HG03469 (cell line): Measurements from ENCODE around the gene WDR11.
"Not testable (repeated sequence)": the region's sequence is repeated elsewhere in the genome, so short reads cannot be mapped to it uniquely, and the experiment has no call there.

Experiments used
- ATAC-seq: cut with Tn5 transposase; IDR thresholded peaks from one replicate; pipeline ENCODE4 v1.9.1; 2021; ENCODE audit warnings: mild to moderate bottlenecking, moderate library complexity, moderate number of reproducible peaks; ENCODE audit not compliant: unreplicated experiment

WDR11 gene

GRCh38 chr10:120838941-120839340 is 12.2 kb upstream of the WDR11 start:
- no peak for ATAC-seq

- no peak for ATAC-seq
Measured at GRCh38 chr10:120841522-120842189, 9.5 kb upstream of the WDR11 start.

- ATAC-seq: no peak
Measured at GRCh38 chr10:120854388-120854787, 3.2 kb downstream of the WDR11 start.

DNA sequence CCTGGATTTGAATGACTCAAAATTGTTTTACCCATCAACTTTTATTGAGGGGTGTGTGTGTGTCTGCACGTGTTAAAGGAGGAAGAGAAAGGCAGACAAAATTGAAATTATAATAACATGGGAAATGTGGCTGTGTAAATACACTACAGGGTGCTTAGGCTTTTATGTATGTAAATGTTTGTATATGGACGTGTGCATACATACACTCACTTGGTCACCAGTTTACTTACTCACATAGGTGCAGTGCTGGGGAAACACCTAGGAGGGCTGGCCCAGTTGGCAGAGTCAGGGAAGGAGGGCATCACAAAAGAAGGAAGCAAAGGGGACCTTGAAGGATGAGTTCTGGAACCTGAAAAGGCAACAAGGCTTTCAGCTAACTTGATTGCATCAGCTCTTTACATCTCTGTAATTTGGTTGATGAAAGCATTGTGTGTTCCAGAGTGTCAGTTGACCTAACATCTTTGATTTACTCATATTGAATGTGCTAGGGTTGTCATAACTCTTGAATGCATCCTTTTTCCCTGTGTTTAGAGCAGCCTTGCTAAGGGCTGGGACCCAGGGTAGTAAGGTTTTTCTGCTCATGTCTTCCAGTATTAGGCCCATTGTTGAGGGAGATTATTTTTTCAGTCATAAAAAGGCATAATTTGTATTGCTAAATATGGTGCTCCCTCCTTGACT is 10.2 kb downstream of the WDR11 start:
- no peak for ATAC-seq

- no peak for ATAC-seq
Measured at GRCh38 chr10:120873741-120874140, 22.6 kb downstream of the WDR11 start.

DNA sequence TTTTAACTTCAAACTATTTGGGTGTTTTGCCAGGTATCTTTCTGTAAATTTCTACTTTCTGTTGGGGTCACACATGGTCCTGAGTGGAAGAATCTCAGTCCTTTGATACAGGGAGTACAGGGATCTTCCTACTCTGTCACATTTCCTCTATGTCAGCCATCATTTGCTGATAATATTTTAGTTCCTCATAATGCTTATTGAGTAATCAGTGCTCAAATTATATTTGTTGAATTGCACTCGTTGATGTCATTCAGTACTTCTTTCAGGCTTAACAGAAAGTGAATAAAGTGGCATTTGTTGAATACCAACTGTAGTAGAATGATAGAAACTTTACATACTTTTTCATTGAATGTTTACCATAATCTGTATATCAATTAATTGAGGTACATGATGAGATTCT is 31.9 kb downstream of the WDR11 start:
- ATAC-seq: no peak

- ATAC-seq: no peak
Measured at GRCh38 chr10:120887482-120887881, 36.3 kb downstream of the WDR11 start.

GRCh38 chr10:120891365-120891764 is 40.2 kb downstream of the WDR11 start:
- no peak for ATAC-seq

DNA sequence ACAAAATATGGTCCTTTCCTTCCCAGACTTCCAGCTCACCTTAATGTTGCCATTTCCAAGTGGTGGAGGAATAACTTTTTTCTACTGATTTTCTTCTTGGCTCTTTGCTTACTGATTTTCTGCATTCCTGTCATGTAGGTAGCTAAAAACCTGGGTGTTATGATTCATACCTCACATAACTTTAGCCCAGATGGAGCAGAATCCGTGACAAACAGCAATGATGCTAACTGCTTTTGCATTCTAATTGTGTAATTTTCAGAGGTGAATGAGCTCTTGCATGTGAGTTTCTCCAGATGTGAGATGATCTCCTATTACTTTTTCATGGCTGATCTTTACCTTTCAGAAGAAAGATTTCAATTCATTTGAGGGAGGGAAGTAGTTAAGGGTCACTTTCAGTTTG is 43.4 kb downstream of the WDR11 start:
- no peak for ATAC-seq

- no peak for ATAC-seq
Measured at GRCh38 chr10:120897343-120897742, 46.2 kb downstream of the WDR11 start.

GRCh38 chr10:120905268-120905667 is 54.1 kb downstream of the WDR11 start:
- no peak for ATAC-seq

GRCh38 chr10:120917521-120918250 is 66.5 kb downstream of the WDR11 start:
- ATAC-seq: no peak

- not testable (repeated sequence) for ATAC-seq
Measured at GRCh38 chr10:120923886-120924285, 72.7 kb downstream of the WDR11 start.

DNA sequence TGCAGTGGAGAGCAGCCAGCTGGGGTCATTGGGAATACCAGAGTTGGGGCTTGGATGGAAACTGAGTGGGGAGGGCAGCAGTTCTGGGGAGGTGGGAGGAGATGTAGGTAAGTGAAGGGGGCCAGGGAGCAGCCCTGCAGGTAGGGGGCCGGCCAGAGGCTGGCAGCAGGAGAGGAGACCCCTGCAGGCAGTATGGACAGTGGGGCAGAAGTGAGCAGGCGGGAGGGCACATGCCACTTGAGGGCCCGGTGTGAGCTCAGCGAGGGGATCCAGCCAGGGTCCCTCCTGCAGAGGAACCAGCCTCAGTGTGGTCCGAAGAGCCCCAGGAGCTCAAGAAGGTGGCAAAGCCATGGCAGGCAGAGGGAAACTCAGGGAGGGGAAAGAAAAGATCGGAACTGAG is 75.4 kb downstream of the WDR11 start:
- ATAC-seq: no peak

- ATAC-seq: no peak
Measured at GRCh38 chr10:120927352-120927751, 76.2 kb downstream of the WDR11 start.

DNA sequence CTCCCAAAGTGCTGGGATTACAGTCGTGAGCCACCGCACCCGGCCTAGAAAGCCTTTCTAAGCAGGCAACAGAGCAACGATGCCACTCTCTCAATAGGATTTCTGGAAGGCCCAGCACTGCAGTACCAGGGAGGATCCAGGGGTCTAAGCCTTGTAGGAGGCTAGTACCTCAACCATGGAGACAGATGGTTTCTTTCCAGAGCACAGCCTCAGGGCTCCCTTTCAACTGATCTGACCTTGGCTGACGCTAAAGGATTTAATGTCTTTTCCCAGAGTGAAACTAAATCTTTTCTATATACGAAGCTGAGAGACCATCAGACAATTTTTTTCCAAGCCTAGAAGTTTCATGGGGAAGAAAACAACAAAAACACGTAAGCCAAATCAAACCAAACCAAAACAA is 78.0 kb downstream of the WDR11 start:
- no peak for ATAC-seq

DNA sequence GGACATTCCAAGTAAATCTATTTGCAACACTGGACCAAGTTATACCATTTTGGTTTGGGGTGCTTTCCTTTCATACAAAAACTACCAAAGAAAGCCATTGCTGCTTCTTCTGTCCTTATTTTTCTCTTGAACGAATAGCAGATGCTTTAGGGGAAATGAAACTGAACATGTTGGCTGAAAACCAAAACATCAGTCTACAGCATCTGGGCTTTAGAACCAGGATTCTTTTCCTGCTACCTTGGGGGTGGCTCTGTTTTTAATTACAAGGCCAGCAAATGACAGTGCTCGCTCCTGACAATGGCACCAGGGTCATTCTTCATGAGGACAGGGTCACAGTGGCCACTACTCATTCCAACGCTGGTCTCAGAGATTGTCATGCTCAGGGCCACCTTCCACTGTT is 80.3 kb downstream of the WDR11 start:
- ATAC-seq: no peak

GRCh38 chr10:120931999-120932398 is 80.8 kb downstream of the WDR11 start:
- ATAC-seq: no peak

GRCh38 chr10:120938822-120939221 is 87.7 kb downstream of the WDR11 start:
- no peak for ATAC-seq

DNA sequence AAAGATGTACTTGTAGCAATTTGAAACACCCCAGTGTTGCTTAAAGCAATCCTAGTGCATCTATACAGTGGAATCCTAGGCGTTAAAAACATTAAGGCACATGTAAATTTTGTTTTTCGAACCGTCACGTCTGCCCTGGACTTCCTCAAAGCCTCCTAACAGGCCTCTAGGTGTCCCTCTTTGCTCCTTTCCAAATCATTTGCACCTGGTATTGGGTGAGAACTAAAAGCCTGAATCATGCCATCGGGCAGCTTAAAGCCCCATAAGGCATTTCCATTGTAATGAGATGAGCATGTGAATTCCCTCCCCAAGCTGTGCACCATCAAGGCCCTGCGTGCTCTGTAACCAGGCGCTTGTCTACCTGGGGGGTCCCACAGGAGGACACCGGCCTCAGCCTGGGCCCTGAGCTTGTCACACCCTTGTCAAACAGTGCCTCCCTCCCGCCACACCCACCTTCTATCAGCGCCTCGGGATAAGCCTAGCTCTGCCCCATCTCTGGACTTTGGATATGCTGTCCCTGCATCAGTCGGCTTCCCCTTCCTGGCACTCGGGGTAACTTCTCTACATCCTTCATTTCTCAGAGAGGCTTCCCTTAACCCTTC is 89.2 kb downstream of the WDR11 start:
- no peak for ATAC-seq

DNA sequence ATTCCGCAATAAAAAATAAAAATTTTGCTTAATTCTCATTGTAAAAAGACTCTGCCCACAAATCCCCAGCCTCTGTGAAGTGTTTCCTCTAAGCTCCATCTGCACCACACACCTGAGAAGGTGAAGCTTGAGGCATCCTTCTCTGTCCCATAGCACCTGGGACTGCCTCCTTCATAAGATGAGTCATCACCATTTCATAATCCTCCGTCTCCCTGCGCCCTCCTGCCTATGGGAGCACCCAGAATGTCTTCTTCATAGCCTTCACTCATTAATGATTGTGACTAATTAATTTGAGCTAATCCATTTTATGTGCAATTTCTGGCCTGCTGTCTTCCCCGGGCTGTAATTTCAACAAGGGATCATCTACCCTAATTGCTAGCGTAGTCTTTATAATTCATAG is 90.3 kb downstream of the WDR11 start:
- ATAC-seq: no peak
